ENCODE results near the gene CNPY1.

CNPY1 gene

DNA sequence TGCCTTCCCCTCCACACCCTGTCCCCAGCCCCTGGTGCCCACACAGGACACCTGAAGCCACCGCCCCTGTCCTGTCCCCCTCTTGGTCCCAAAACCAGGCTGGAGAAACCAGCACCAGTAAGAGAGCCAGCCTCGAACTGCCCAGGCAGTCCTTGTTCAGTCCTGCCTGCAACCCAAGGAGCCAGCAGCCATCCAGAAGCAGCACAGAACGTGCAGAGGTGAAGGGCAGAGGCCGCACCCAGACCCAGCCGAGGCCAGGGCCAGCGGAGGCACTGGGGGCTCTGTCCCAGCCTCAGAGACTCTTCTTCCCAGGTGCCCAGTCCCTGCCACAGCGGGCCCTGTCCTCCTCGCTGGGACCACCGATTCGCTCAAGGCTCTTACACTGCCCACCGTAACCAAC, 23.3 kb upstream of the CNPY1 start:
- peaks cover 25 to 29% of the 10 kb centered on the region in 2 experiments for H3K27me3 ChIP-seq (ENCODE audit: control insufficient read depth in 1 of 2, insufficient read depth in 1 of 2, low read length in 2 of 2)
- no peak overlapping the region for H2AK5ac ChIP-seq (ENCODE audit: low read length, severe bottlenecking)
- H3K36me3 ChIP-seq (ENCODE audit: control insufficient read depth in 1 of 2, insufficient read depth in 2 of 2, low read depth in 1 of 2, low read length in 2 of 2): no peaks in the 10 kb centered on the region

DNA sequence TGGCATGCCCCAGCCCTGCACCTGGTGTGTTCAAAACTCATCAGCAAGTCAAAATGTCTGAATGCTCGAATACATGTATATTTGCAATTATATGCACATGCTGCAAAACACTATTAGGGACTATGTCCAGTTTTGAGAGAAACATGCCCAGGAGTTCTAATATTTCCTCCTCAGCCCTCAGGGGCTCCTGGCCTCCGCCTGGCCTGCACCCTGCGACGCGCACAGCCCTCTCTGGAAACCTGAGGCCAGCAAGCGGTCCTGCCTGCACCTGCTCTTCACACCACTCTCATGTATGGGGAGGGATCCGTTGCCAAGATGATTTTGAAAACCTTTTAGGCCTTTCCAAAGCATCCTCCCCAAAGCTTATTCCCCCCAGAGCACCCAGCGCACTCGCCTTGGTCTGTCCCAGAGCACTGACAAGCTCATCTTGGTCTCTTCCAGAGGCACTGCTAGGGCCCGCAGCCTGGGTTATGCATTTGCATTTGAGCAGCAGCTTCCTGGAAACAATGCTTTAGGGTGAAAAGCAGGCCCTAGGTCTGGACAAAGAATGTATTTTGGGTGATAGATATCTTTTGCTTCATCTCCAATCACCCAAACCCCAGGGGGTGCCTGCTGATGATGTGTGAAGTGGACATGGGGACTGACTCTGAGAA, 22.6 kb upstream of the CNPY1 start:
- H4K91ac ChIP-seq (ENCODE audit: low read length): no peak overlapping the region
- H3K9me3 ChIP-seq (ENCODE audit: control insufficient read depth, low read length): no peaks in the 10 kb centered on the region
- H3K9ac ChIP-seq (ENCODE audit: low read length): no peak overlapping the region
- H3K4me1 ChIP-seq (ENCODE audit: control insufficient read depth, insufficient read depth, low read depth, low read length): peaks cover 4% of the 10 kb centered on the region
- no peaks in the 10 kb centered on the region for H3K36me3 ChIP-seq (ENCODE audit: control insufficient read depth in 1 of 2, insufficient read depth in 2 of 2, low read depth in 1 of 2, low read length in 2 of 2)
- H4K8ac ChIP-seq (ENCODE audit: low read length): no peak overlapping the region
- H3K18ac ChIP-seq (ENCODE audit: low read depth in 1 of 2, low read length in 2 of 2): no peak overlapping the region
- DNase-seq: no peak
- no peak overlapping the region for H2BK12ac ChIP-seq (ENCODE audit: low read length in 2 of 2)
- H3K4ac ChIP-seq (ENCODE audit: low read depth in 1 of 2, low read length in 2 of 2): no peak overlapping the region
- no peak overlapping the region for H2BK120ac ChIP-seq (ENCODE audit: low read depth, low read length)
- no peak overlapping the region for H2AK5ac ChIP-seq (ENCODE audit: low read length, severe bottlenecking)
- H3K27me3 ChIP-seq (ENCODE audit: control insufficient read depth in 1 of 2, insufficient read depth in 1 of 2, low read length in 2 of 2): peaks cover 25 to 34% of the 10 kb centered on the region in 2 experiments
- H3K79me1 ChIP-seq (replicated peaks; ENCODE audit: low read length, poor library complexity, severe bottlenecking): no peaks in the 10 kb centered on the region
- H2BK15ac ChIP-seq (ENCODE audit: low read depth, poor library complexity, severe bottlenecking): no peak overlapping the region
- 81% methylated on average over 10 of the region's 10 CpGs for WGBS
- no peak overlapping the region for H3K14ac ChIP-seq (ENCODE audit: low read length in 2 of 2)
- no peak overlapping the region for H3K4me2 ChIP-seq (ENCODE audit: low read length, poor library complexity, severe bottlenecking)
- H3K23ac ChIP-seq (ENCODE audit: low read length in 2 of 2): no peak overlapping the region
- no peak overlapping the region for H3K4me3 ChIP-seq (ENCODE audit: insufficient read depth in 1 of 2, low read depth in 1 of 2, low read length in 2 of 2)
- H2BK5ac ChIP-seq (ENCODE audit: low read depth, low read length, poor library complexity, severe bottlenecking): no peak overlapping the region
- H2AFZ ChIP-seq (ENCODE audit: low read depth, low read length): no peak overlapping the region
- H3K27ac ChIP-seq (ENCODE audit: low read length, poor library complexity, severe bottlenecking): no peak overlapping the region

More for the DNA sequence above, 23.3 kb upstream of the CNPY1 start:
- Histone ChIP-seq H3K4ac (ENCODE audit: low read depth in 1 of 2, low read length in 2 of 2) (no peak overlapping the region), H4K91ac (ENCODE audit: low read length) (no peak overlapping the region), H3K4me2 (ENCODE audit: low read length, poor library complexity, severe bottlenecking) (no peak overlapping the region), H4K8ac (ENCODE audit: low read length) (no peak overlapping the region), H3K23ac (ENCODE audit: low read length in 2 of 2) (no peak overlapping the region), H2BK12ac (ENCODE audit: low read length in 2 of 2) (no peak overlapping the region), H2BK15ac (ENCODE audit: low read depth, poor library complexity, severe bottlenecking) (no peak overlapping the region), H2BK120ac (ENCODE audit: low read depth, low read length) (no peak overlapping the region), H3K18ac (ENCODE audit: low read depth in 1 of 2, low read length in 2 of 2) (no peak overlapping the region), H3K27ac (ENCODE audit: low read length, poor library complexity, severe bottlenecking) (no peak overlapping the region), H3K9me3 (ENCODE audit: control insufficient read depth, low read length) (no peaks in the 10 kb centered on the region), H2AFZ (ENCODE audit: low read depth, low read length) (no peak overlapping the region), H3K4me3 (ENCODE audit: insufficient read depth in 1 of 2, low read depth in 1 of 2, low read length in 2 of 2) (no peak overlapping the region), H2BK5ac (ENCODE audit: low read depth, low read length, poor library complexity, severe bottlenecking) (no peak overlapping the region), H3K79me1 (replicated peaks; ENCODE audit: low read length, poor library complexity, severe bottlenecking) (no peaks in the 10 kb centered on the region), H3K9ac (ENCODE audit: low read length) (no peak overlapping the region), H3K4me1 (ENCODE audit: control insufficient read depth, insufficient read depth, low read depth, low read length) (peaks cover 4% of the 10 kb centered on the region), H3K14ac (ENCODE audit: low read length in 2 of 2) (no peak overlapping the region)
- no peak for DNase-seq
- WGBS: 83% methylated on average over 11 of the region's 11 CpGs

DNA sequence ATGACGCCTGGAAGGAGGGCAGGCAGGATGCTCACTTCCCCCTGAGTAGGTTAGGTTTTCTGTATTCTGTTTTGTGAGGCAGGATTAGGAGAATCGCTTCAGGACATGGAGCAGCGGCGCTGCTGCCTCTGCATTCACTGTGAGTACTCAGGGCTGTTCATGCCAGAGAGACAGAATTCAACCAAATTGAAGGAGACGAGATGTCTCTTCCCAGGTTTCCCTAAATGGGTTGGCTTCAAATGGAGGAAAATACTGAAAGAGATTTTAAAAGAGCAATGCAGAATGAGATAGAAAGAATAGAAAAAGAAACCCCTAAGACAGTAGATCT, 21.9 kb upstream of the CNPY1 start:
- DNase-seq: no peak
- Histone ChIP-seq H4K8ac (ENCODE audit: low read length) (no peak overlapping the region), H3K9ac (ENCODE audit: low read length) (no peak overlapping the region), H3K4ac (ENCODE audit: low read depth in 1 of 2, low read length in 2 of 2) (no peak overlapping the region), H3K36me3 (ENCODE audit: control insufficient read depth in 1 of 2, insufficient read depth in 2 of 2, low read depth in 1 of 2, low read length in 2 of 2) (no peaks in the 10 kb centered on the region), H2AFZ (ENCODE audit: low read depth, low read length) (no peak overlapping the region), H3K18ac (ENCODE audit: low read depth in 1 of 2, low read length in 2 of 2) (no peak overlapping the region), H3K4me3 (ENCODE audit: insufficient read depth in 1 of 2, low read depth in 1 of 2, low read length in 2 of 2) (no peak overlapping the region), H3K9me3 (ENCODE audit: control insufficient read depth, low read length) (no peaks in the 10 kb centered on the region), H4K91ac (ENCODE audit: low read length) (no peak overlapping the region), H2BK12ac (ENCODE audit: low read length in 2 of 2) (no peak overlapping the region), H2BK5ac (ENCODE audit: low read depth, low read length, poor library complexity, severe bottlenecking) (no peak overlapping the region), H3K27me3 (ENCODE audit: control insufficient read depth in 1 of 2, insufficient read depth in 1 of 2, low read length in 2 of 2) (peaks cover 25 to 34% of the 10 kb centered on the region in 2 experiments), H2BK120ac (ENCODE audit: low read depth, low read length) (no peak overlapping the region), H3K14ac (ENCODE audit: low read length in 2 of 2) (no peak overlapping the region), H2AK5ac (ENCODE audit: low read length, severe bottlenecking) (no peak overlapping the region), H3K4me1 (ENCODE audit: control insufficient read depth, insufficient read depth, low read depth, low read length) (peaks cover 4% of the 10 kb centered on the region), H3K27ac (ENCODE audit: low read length, poor library complexity, severe bottlenecking) (no peak overlapping the region), H3K4me2 (ENCODE audit: low read length, poor library complexity, severe bottlenecking) (no peak overlapping the region), H2BK15ac (ENCODE audit: low read depth, poor library complexity, severe bottlenecking) (no peak overlapping the region), H3K79me1 (replicated peaks; ENCODE audit: low read length, poor library complexity, severe bottlenecking) (no peaks in the 10 kb centered on the region), H3K23ac (ENCODE audit: low read length in 2 of 2) (no peak overlapping the region)
- WGBS: 69% methylated on average over 5 of the region's 5 CpGs

DNA sequence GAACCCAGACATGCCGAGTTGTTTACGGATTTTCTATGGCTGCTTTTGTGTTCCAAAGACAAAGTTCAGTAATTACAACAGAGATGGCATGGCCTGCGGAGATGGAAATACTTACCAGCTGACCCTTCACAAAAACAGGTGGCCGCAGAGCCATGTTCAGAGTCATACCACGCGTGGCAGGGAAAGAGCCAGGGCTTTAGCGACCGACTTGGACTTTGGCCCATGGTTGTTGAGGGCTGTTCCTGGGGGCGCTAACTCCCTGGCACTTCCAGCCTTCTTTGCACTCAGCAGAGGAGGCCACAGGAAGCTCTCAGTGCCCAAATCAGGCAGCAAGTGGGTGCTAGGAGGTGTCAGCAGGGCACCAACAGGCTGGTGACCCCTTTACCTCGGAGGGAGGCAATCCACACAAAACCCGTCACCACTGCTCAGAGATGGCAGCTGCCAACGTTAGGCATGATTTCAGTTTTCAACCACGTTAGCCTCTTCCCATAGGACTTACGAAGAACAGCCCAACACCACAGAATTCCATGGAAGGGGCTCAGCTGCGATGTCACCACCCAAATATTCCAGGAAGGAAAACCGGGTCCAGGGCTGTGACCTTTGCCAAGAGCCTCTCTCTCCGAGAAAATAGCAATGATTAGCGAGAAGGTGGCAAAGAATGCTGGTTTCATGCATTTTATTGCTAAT, 21.4 kb upstream of the CNPY1 start:
- Histone ChIP-seq H3K27me3 (ENCODE audit: control insufficient read depth in 1 of 2, insufficient read depth in 1 of 2, low read length in 2 of 2) (peaks cover 25 to 34% of the 10 kb centered on the region in 2 experiments), H3K18ac (ENCODE audit: low read depth in 1 of 2, low read length in 2 of 2) (no peak overlapping the region), H2AFZ (ENCODE audit: low read depth, low read length) (no peak overlapping the region), H4K8ac (ENCODE audit: low read length) (no peak overlapping the region), H2BK120ac (ENCODE audit: low read depth, low read length) (no peak overlapping the region), H3K4me2 (ENCODE audit: low read length, poor library complexity, severe bottlenecking) (no peak overlapping the region), H3K4ac (ENCODE audit: low read depth in 1 of 2, low read length in 2 of 2) (no peak overlapping the region), H2BK15ac (ENCODE audit: low read depth, poor library complexity, severe bottlenecking) (no peak overlapping the region), H3K9ac (ENCODE audit: low read length) (no peak overlapping the region), H2AK5ac (ENCODE audit: low read length, severe bottlenecking) (no peak overlapping the region), H3K27ac (ENCODE audit: low read length, poor library complexity, severe bottlenecking) (no peak overlapping the region), H3K23ac (ENCODE audit: low read length in 2 of 2) (no peak overlapping the region), H3K4me1 (ENCODE audit: control insufficient read depth, insufficient read depth, low read depth, low read length) (peaks cover 4% of the 10 kb centered on the region), H2BK5ac (ENCODE audit: low read depth, low read length, poor library complexity, severe bottlenecking) (no peak overlapping the region), H3K9me3 (ENCODE audit: control insufficient read depth, low read length) (no peaks in the 10 kb centered on the region), H2BK12ac (ENCODE audit: low read length in 2 of 2) (no peak overlapping the region), H3K36me3 (ENCODE audit: control insufficient read depth in 1 of 2, insufficient read depth in 2 of 2, low read depth in 1 of 2, low read length in 2 of 2) (no peaks in the 10 kb centered on the region), H3K79me1 (replicated peaks; ENCODE audit: low read length, poor library complexity, severe bottlenecking) (no peaks in the 10 kb centered on the region), H3K4me3 (ENCODE audit: insufficient read depth in 1 of 2, low read depth in 1 of 2, low read length in 2 of 2) (no peak overlapping the region), H4K91ac (ENCODE audit: low read length) (no peak overlapping the region), H3K14ac (ENCODE audit: low read length in 2 of 2) (no peak overlapping the region)
- 76% methylated on average over 18 of the region's 18 CpGs for WGBS
- no peak for DNase-seq

All from mesenchymal stem cell (in vitro differentiated cells and primary cell).